Fibroblast of lung (primary cell): ENCODE measurements around the gene TPBG.

Experiments used
- CTCF ChIP-seq, 2 donors: IDR thresholded peaks in 1 of 2; conservative IDR thresholded peaks in 1 of 2; 1 replicate in 1 of 2; 2 replicates in 1 of 2; pipeline ENCODE4 v1.5.1; 2011 to 2012; ENCODE audit warnings: low read length in 2 of 2, control low read depth in 1 of 2, inconsistent platforms in 1 of 2, low read depth in 1 of 2, mild to moderate bottlenecking in 1 of 2
- EZH2 ChIP-seq: IDR thresholded peaks from 2 replicates; pipeline ENCODE4 v1.5.1; 2012; ENCODE audit warnings: low read length, control low read depth, mild to moderate bottlenecking; ENCODE audit errors: missing control alignments

DNA sequence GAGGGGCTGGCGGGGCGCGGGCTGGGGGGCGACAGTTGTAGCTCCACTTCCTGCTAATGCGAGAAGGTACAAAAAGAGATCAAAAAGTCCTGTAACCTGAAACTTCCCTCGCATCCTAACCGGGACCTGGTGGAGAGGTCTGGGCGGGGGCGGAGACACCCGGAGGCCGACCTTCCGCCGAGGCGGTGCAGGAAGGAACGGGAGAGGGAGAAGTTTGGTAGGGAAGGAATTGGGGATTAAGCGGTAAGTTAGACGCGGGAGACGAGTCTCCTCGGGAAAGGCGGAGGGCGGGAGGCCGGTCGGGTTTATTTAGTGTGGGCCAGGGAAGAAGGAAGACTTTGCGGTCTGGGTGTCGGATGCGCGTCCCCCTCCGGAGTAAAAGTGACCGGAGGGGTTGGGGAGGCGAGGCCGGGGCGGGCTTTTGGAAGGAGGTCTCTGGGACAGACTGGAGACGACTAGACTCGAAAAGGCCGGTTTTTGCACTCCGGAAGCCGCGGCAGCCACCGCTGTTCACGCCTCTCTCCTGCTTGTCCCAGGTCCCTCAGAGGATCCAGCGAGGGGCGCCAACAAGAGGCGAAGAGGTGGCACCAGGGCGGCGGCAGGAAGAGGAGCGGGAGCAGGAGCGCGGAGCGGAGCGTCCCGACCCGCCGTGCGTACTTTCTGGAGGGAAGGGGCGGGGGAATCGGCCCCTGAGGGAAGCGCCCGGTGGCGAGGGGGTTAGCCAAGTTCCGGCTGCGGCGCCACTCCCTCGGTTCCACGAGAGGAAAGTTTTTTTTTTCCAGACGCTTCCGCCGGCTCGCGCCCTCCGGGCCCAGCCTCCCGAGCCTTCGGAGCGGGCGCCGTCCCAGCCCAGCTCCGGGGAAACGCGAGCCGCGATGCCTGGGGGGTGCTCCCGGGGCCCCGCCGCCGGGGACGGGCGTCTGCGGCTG is 734 bp downstream of the TPBG start:
- TF ChIP-seq CTCF (conservative IDR thresholded peaks at IDR 0.05 in 1 of 2, IDR thresholded peaks at IDR 0.05 in 1 of 2; ENCODE audit: low read depth in 1 of 2, low read length in 2 of 2) (no peak), EZH2 (no peak)
